ENCODE results near the gene BARD1.
"Not testable (repeated sequence)": the region's sequence is repeated elsewhere in the genome, so short reads cannot be mapped to it uniquely, and the experiment has no call there.

The BARD1 gene

GRCh38 chr2:214808981-214809750, at the start of gene BARD1:
Gene BARD1, minus strand, starts transcription at chr2:214809683. Its CDS starts 114 bp downstream, at chr2:214809569.
- in situ Hi-C loops (cut with MboI; ENCODE audit: low sequenced_read_pairs): no loop called here

- in situ Hi-C loops (cut with MboI; ENCODE audit: low sequenced_read_pairs): no loop called here
These were observed 46.7 kb upstream of the BARD1 start for GRCh38 chr2:214856137-214856536.

GRCh38 chr2:214853906-214854305, 44.4 kb upstream of the BARD1 start:
- in situ Hi-C loops (cut with MboI; ENCODE audit: low sequenced_read_pairs): no loop called here

GRCh38 chr2:214843823-214844222, 34.3 kb upstream of the BARD1 start:
- in situ Hi-C loops (cut with MboI; ENCODE audit: low sequenced_read_pairs): no loop called here

GRCh38 chr2:214839464-214839863, 30.0 kb upstream of the BARD1 start:
- in situ Hi-C loops (cut with MboI; ENCODE audit: low sequenced_read_pairs): no loop called here

GRCh38 chr2:214837466-214837865, 28.0 kb upstream of the BARD1 start:
- in situ Hi-C loops (cut with MboI; ENCODE audit: low sequenced_read_pairs): no loop called here

GRCh38 chr2:214836568-214836967, 27.1 kb upstream of the BARD1 start:
- in situ Hi-C loops (cut with MboI; ENCODE audit: low sequenced_read_pairs): no loop called here

GRCh38 chr2:214830794-214831346, 21.4 kb upstream of the BARD1 start:
- in situ Hi-C loops (cut with MboI; ENCODE audit: low sequenced_read_pairs): no loop called here

GRCh38 chr2:214816008-214816533, 6.6 kb upstream of the BARD1 start:
- in situ Hi-C loops (cut with MboI; ENCODE audit: low sequenced_read_pairs): no loop called here

- in situ Hi-C loops (cut with MboI; ENCODE audit: low sequenced_read_pairs): no loop called here
These were observed 1.2 kb upstream of the BARD1 start for GRCh38 chr2:214810671-214811070.

GRCh38 chr2:214809751-214810564, 475 bp upstream of the BARD1 start:
- in situ Hi-C loops (cut with MboI; ENCODE audit: low sequenced_read_pairs): no loop called here

- in situ Hi-C loops (cut with MboI; ENCODE audit: low sequenced_read_pairs): no loop called here
These were observed 1.8 kb downstream of the BARD1 start for GRCh38 chr2:214807653-214808052.

- in situ Hi-C loops (cut with MboI; ENCODE audit: low sequenced_read_pairs): no loop called here
These were observed 7.6 kb downstream of the BARD1 start for GRCh38 chr2:214801768-214802397.

- in situ Hi-C loops (cut with MboI; ENCODE audit: low sequenced_read_pairs): no loop called here
These were observed 8.4 kb downstream of the BARD1 start for GRCh38 chr2:214801068-214801467.

- in situ Hi-C loops (cut with MboI; ENCODE audit: low sequenced_read_pairs): no loop called here
These were observed 9.3 kb downstream of the BARD1 start for GRCh38 chr2:214800180-214800579.

GRCh38 chr2:214796911-214797310, 12.6 kb downstream of the BARD1 start:
- in situ Hi-C loops (cut with MboI; ENCODE audit: low sequenced_read_pairs): no loop called here

- in situ Hi-C loops (cut with MboI; ENCODE audit: low sequenced_read_pairs): not testable (repeated sequence)
These were observed 26.3 kb downstream of the BARD1 start for GRCh38 chr2:214783181-214783580.

- in situ Hi-C loops (cut with MboI; ENCODE audit: low sequenced_read_pairs): no loop called here
These were observed 26.8 kb downstream of the BARD1 start for GRCh38 chr2:214782671-214783070.

- in situ Hi-C loops (cut with MboI; ENCODE audit: low sequenced_read_pairs): no loop called here
These were observed 28.3 kb downstream of the BARD1 start for GRCh38 chr2:214781226-214781625.

- in situ Hi-C loops (cut with MboI; ENCODE audit: low sequenced_read_pairs): no loop called here
These were observed 33.5 kb downstream of the BARD1 start for GRCh38 chr2:214775971-214776370.

GRCh38 chr2:214774108-214774507, 35.4 kb downstream of the BARD1 start:
- in situ Hi-C loops (cut with MboI; ENCODE audit: low sequenced_read_pairs): no loop called here
